Fibroblast of lung (primary cell): ENCODE measurements around the gene SENP3.

ENCODE experiments used
- EZH2 ChIP-seq: IDR thresholded peaks from 2 replicates; pipeline ENCODE4 v1.5.1; 2012; ENCODE audit warnings: low read length, control low read depth, mild to moderate bottlenecking; ENCODE audit errors: missing control alignments
- TF ChIP-seq, protein P1 (sequence below), 2 donors: IDR thresholded peaks in 1 of 2; conservative IDR thresholded peaks in 1 of 2; 1 replicate in 1 of 2; 2 replicates in 1 of 2; pipeline ENCODE4 v1.5.1; 2011 to 2012; ENCODE audit warnings: low read length in 2 of 2, control low read depth in 1 of 2, inconsistent platforms in 1 of 2, low read depth in 1 of 2, mild to moderate bottlenecking in 1 of 2

DNA sequence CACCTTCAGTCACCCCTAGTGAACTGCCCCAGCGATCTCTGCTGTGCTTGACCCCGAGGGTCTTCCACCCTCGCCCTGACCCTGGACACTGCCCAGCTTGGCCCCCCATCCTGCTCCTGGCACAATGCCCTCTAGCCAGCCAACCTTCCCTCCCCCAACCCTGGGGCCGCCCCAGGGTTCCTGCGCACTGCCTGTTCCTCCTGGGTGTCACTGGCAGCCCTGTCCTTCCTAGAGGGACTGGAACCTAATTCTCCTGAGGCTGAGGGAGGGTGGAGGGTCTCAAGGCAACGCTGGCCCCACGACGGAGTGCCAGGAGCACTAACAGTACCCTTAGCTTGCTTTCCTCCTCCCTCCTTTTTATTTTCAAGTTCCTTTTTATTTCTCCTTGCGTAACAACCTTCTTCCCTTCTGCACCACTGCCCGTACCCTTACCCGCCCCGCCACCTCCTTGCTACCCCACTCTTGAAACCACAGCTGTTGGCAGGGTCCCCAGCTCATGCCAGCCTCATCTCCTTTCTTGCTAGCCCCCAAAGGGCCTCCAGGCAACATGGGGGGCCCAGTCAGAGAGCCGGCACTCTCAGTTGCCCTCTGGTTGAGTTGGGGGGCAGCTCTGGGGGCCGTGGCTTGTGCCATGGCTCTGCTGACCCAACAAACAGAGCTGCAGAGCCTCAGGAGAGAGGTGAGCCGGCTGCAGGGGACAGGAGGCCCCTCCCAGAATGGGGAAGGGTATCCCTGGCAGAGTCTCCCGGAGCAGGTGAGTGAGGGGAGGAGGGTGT, 3.0 kb upstream of the SENP3 start, which contains the start of gene TNFSF13:
- TF ChIP-seq, protein P1, sequence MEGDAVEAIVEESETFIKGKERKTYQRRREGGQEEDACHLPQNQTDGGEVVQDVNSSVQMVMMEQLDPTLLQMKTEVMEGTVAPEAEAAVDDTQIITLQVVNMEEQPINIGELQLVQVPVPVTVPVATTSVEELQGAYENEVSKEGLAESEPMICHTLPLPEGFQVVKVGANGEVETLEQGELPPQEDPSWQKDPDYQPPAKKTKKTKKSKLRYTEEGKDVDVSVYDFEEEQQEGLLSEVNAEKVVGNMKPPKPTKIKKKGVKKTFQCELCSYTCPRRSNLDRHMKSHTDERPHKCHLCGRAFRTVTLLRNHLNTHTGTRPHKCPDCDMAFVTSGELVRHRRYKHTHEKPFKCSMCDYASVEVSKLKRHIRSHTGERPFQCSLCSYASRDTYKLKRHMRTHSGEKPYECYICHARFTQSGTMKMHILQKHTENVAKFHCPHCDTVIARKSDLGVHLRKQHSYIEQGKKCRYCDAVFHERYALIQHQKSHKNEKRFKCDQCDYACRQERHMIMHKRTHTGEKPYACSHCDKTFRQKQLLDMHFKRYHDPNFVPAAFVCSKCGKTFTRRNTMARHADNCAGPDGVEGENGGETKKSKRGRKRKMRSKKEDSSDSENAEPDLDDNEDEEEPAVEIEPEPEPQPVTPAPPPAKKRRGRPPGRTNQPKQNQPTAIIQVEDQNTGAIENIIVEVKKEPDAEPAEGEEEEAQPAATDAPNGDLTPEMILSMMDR (conservative IDR thresholded peaks at IDR 0.05 in 1 of 2, IDR thresholded peaks at IDR 0.05 in 1 of 2; ENCODE audit: low read depth in 1 of 2, low read length in 2 of 2): no peak
- TF ChIP-seq EZH2: no peak
